ENCODE measurements around the gene MYO7B. TPM values are rescaled to one million over a fixed set of nuclear protein-coding genes. Genes with fewer than 3 reads are reported as not detected.

Gene MYO7B
- total RNA-seq, 1 experiment from 2014 or later: not detected

GRCh38 chr2:127584047-127584446, 48.6 kb downstream of the MYO7B start:
- DNase-seq (ENCODE audit: extremely low read depth, low read depth): no peak

GRCh38 chr2:127584516-127585033, 49.1 kb downstream of the MYO7B start:
- DNase-seq (ENCODE audit: extremely low read depth, low read depth): no peak

GRCh38 chr2:127585270-127585807, 49.9 kb downstream of the MYO7B start:
- no peak for DNase-seq (ENCODE audit: extremely low read depth, low read depth)

GRCh38 chr2:127586136-127586535, 50.7 kb downstream of the MYO7B start:
- DNase-seq (ENCODE audit: extremely low read depth, low read depth): no peak

- no peak for DNase-seq (ENCODE audit: extremely low read depth, low read depth)
Measured at GRCh38 chr2:127586746-127587295, 51.3 kb downstream of the MYO7B start.

GRCh38 chr2:127588241-127588640, 52.8 kb downstream of the MYO7B start:
- no peak for DNase-seq (ENCODE audit: extremely low read depth, low read depth)

GRCh38 chr2:127589358-127589757, 53.9 kb downstream of the MYO7B start:
- no peak for DNase-seq (ENCODE audit: extremely low read depth, low read depth)

GRCh38 chr2:127589841-127590240, 54.4 kb downstream of the MYO7B start:
- no peak for DNase-seq (ENCODE audit: extremely low read depth, low read depth)

GRCh38 chr2:127590386-127591190, 55.1 kb downstream of the MYO7B start:
- DNase-seq (ENCODE audit: extremely low read depth, low read depth): no peak

- DNase-seq (ENCODE audit: extremely low read depth, low read depth): peak; percentile 45
Measured at GRCh38 chr2:127591221-127591923, 55.9 kb downstream of the MYO7B start.

GRCh38 chr2:127592761-127593227, 57.3 kb downstream of the MYO7B start:
- no peak for DNase-seq (ENCODE audit: extremely low read depth, low read depth)

GRCh38 chr2:127593228-127594115, 58.0 kb downstream of the MYO7B start:
- no peak for DNase-seq (ENCODE audit: extremely low read depth, low read depth)

- no peak for DNase-seq (ENCODE audit: extremely low read depth, low read depth)
Measured at GRCh38 chr2:127594116-127594591, 58.7 kb downstream of the MYO7B start.

- no peak for DNase-seq (ENCODE audit: extremely low read depth, low read depth)
Measured at GRCh38 chr2:127596311-127597045, 61.0 kb downstream of the MYO7B start.

- DNase-seq (ENCODE audit: extremely low read depth, low read depth): no peak
Measured at GRCh38 chr2:127597046-127597983, 61.8 kb downstream of the MYO7B start.

- DNase-seq (ENCODE audit: extremely low read depth, low read depth): no peak
Measured at GRCh38 chr2:127597984-127598380, 62.5 kb downstream of the MYO7B start.

GRCh38 chr2:127598711-127599110, 63.2 kb downstream of the MYO7B start:
- no peak for DNase-seq (ENCODE audit: extremely low read depth, low read depth)

- no peak for DNase-seq (ENCODE audit: extremely low read depth, low read depth)
Measured at GRCh38 chr2:127599211-127599610, 63.7 kb downstream of the MYO7B start.
